ENCODE measurements around the gene GDPD5.

GRCh38 chr11:75537740-75538139, 12.0 kb upstream of the GDPD5 start:
- TF ChIP-seq POLR2AphosphoS5 (IDR thresholded peaks at IDR 0.05; ENCODE audit: insufficient read depth, low read depth, low read length) = no peak
- TF ChIP-seq MAX (IDR thresholded peaks at IDR 0.05; ENCODE audit: insufficient read depth, insufficient read length) = no peak
- TF ChIP-seq CTCF (IDR thresholded peaks at IDR 0.05; ENCODE audit: extremely low read depth in 1 of 2, insufficient read depth in 1 of 2, low read depth in 1 of 2, low read length in 2 of 2) = no peak
- TF ChIP-seq EZH2 (IDR thresholded peaks at IDR 0.05; ENCODE audit: borderline replicate concordance, low read depth, low read length, severe bottlenecking) = no peak
- no peak for TF ChIP-seq JUN (IDR thresholded peaks at IDR 0.05; ENCODE audit: borderline replicate concordance, insufficient read depth, insufficient read length, low read depth)
- TF ChIP-seq FOS (IDR thresholded peaks at IDR 0.05; ENCODE audit: borderline replicate concordance, insufficient read depth, low read length) = no peak
- no peak for TF ChIP-seq POLR2A (IDR thresholded peaks at IDR 0.05; ENCODE audit: low read depth, low read length)
- no peak for TF ChIP-seq MYC (IDR thresholded peaks at IDR 0.05; ENCODE audit: low read depth, low read length)

All from endothelial cell of umbilical vein (primary cell).